DND-41 (cell line): ENCODE results near the gene TEDC1.

Experiments
- ATAC-seq: fragments of 200-7000 bp; cut with Tn5 transposase; 3 replicates; pipeline ENCODE4 v1.9.1; 2021; ENCODE audit warnings: low read depth; ENCODE audit not compliant: insufficient read depth
- DNase-seq: peaks from one replicate; pipeline ENCODE4 v3.0.0-alpha.2; 2020
- H2AFZ ChIP-seq: 2 replicates; pipeline ENCODE4 v1.6.0; 2012; ENCODE audit warnings: low read depth, low read length
- H3K27ac ChIP-seq: 2 replicates; pipeline ENCODE4 v1.5.1; 2012; ENCODE audit warnings: low read length, inconsistent platforms
- H3K27me3 ChIP-seq: fragments of 200-600 bp; sonication (generic); 2 replicates; pipeline ENCODE4 v1.6.0; 2012; ENCODE audit warnings: low read length, mild to moderate bottlenecking, inconsistent platforms; ENCODE audit not compliant: insufficient read depth, poor library complexity
- H3K36me3 ChIP-seq: 2 replicates; pipeline ENCODE4 v1.5.1; 2012; ENCODE audit warnings: low read length, inconsistent platforms; ENCODE audit not compliant: insufficient read depth
- H3K4me1 ChIP-seq: 2 replicates; pipeline ENCODE4 v1.5.1; 2012; ENCODE audit warnings: mild to moderate bottlenecking, low read length; ENCODE audit not compliant: insufficient read depth
- H3K4me2 ChIP-seq: 2 replicates; pipeline ENCODE4 v1.6.0; 2012; ENCODE audit warnings: mild to moderate bottlenecking, moderate library complexity, low read length, inconsistent platforms; ENCODE audit not compliant: insufficient read depth
- H3K4me3 ChIP-seq, 2 experiments: fragments of 200-600 bp in 1 of 2; shearing (Covaris generic) in 1 of 2; 2 replicates each; pipeline ENCODE4 v1.5.1; 2012 to 2016; ENCODE audit warnings: inconsistent platforms in 2 of 2, low read length in 2 of 2, mild to moderate bottlenecking in 2 of 2, low read depth in 1 of 2, moderate library complexity in 1 of 2
- H3K79me2 ChIP-seq: 2 replicates; pipeline ENCODE4 v1.6.0; 2012; ENCODE audit warnings: low read length, inconsistent platforms; ENCODE audit not compliant: insufficient read depth
- H3K9ac ChIP-seq: 2 replicates; pipeline ENCODE4 v1.6.0; 2012; ENCODE audit warnings: low read depth, mild to moderate bottlenecking, inconsistent platforms, low read length, moderate library complexity
- H3K9me3 ChIP-seq: 2 replicates; pipeline ENCODE4 v1.5.1; 2012; ENCODE audit warnings: low read length, moderate library complexity, mild to moderate bottlenecking, inconsistent platforms; ENCODE audit not compliant: insufficient read depth, severe bottlenecking
- H4K20me1 ChIP-seq: 2 replicates; pipeline ENCODE4 v1.6.0; 2012; ENCODE audit warnings: low read length; ENCODE audit not compliant: insufficient read depth
- EZH2 ChIP-seq: IDR thresholded peaks from 3 replicates; pipeline ENCODE4 v1.6.1; 2012; ENCODE audit warnings: borderline replicate concordance, low read depth, mild to moderate bottlenecking, moderate library complexity, low read length, inconsistent platforms; ENCODE audit not compliant: severe bottlenecking
- TF ChIP-seq, protein P1 (sequence below): IDR thresholded peaks from 2 replicates; pipeline ENCODE4 v1.5.1; 2012; ENCODE audit warnings: borderline replicate concordance, low read length, moderate library complexity, mild to moderate bottlenecking; ENCODE audit not compliant: poor library complexity, severe bottlenecking; ENCODE audit errors: extremely low read depth

Gene TEDC1

DNA sequence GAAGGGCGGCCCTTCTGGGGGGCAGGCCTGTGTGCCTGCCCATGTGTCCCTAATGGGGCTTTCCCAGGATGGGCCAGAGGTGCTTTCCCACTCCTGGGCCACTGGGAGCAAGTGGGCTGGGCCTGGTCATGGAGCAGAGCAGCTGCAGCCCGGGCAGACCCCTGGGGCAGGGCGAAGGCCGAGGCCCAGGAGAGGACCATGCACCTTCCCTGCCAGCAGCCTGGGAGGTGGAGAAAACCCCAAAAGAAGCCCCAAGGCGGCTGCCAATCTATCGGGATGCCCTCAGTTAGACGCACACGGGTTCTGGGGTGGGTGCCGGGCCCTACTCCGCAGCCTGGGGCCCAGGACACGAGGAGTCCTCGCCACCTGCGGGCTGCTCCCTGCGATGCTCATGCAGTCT lies 32.5 kb upstream of the TEDC1 start:
- ATAC-seq, result no peak
- Histone ChIP-seq H2AFZ (no peak overlapping the region), H3K27ac (no peak overlapping the region), H3K4me1 (no peaks in the 10 kb centered on the region), H4K20me1 (peaks cover 38% of the 10 kb centered on the region), H3K36me3 (peaks cover 77% of the 10 kb centered on the region), H3K9ac (no peak overlapping the region), H3K4me3 (no peak overlapping the region), H3K9me3 (no peaks in the 10 kb centered on the region), H3K4me2 (no peak overlapping the region), H3K79me2 (peaks cover 14% of the 10 kb centered on the region; the same call in 1 of the 2 replicates), H3K27me3 (no peaks in the 10 kb centered on the region)
- no peak for DNase-seq
- TF ChIP-seq EZH2, result no peak
- TF ChIP-seq, protein P1, sequence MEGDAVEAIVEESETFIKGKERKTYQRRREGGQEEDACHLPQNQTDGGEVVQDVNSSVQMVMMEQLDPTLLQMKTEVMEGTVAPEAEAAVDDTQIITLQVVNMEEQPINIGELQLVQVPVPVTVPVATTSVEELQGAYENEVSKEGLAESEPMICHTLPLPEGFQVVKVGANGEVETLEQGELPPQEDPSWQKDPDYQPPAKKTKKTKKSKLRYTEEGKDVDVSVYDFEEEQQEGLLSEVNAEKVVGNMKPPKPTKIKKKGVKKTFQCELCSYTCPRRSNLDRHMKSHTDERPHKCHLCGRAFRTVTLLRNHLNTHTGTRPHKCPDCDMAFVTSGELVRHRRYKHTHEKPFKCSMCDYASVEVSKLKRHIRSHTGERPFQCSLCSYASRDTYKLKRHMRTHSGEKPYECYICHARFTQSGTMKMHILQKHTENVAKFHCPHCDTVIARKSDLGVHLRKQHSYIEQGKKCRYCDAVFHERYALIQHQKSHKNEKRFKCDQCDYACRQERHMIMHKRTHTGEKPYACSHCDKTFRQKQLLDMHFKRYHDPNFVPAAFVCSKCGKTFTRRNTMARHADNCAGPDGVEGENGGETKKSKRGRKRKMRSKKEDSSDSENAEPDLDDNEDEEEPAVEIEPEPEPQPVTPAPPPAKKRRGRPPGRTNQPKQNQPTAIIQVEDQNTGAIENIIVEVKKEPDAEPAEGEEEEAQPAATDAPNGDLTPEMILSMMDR, result no peak

DNA sequence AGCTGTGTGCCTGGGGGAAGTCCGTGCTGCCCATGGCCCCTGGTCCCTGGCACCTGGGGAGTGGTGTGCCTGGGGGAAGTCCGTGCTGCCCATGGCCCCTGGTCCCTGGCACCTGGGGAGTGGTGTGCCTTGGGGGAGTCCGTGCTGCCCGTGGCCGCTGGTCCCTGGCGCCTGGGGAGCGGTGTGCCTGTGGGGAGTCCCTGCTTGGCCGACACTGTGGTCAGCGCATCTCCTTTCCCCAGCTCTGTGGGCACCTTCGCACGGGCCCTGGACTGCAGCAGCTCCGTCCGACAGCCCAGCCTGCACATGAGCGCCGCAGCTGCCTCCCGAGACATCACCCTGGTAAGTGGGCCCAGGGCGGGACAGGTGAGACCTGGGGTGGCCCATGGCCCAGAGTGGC lies 30.9 kb upstream of the TEDC1 start:
- TF ChIP-seq EZH2, result no peak
- TF ChIP-seq, protein P1, result no peak
- Histone ChIP-seq H3K79me2 (peaks cover 12% of the 10 kb centered on the region; the same call in 1 of the 2 replicates), H3K27ac (no peak overlapping the region), H3K9me3 (no peaks in the 10 kb centered on the region), H3K4me1 (no peaks in the 10 kb centered on the region), H2AFZ (no peak overlapping the region), H4K20me1 (peaks cover 39% of the 10 kb centered on the region), H3K27me3 (no peaks in the 10 kb centered on the region), H3K4me2 (no peak overlapping the region), H3K9ac (no peak overlapping the region), H3K36me3 (peaks cover 79% of the 10 kb centered on the region), H3K4me3 (no peak overlapping the region)
- DNase-seq (no peak), ATAC-seq (no peak)

DNA sequence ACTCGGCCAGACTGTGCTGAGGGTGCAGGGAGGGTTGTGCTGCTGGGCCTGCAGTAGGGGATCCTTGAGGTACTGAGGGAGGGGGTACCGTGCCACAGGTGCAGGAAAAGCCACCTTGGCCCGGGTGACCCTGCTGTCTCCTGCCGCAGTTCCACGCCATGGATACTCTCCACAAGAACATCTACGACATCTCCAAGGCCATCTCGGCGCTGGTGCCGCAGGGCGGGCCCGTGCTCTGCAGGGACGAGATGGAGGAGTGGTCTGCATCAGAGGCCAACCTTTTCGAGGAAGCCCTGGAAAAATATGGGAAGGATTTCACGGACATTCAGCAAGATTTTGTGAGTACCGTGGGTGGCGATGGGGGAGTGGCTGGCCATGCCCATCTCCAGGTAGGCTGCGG lies 30.4 kb upstream of the TEDC1 start:
- H3K4me1 ChIP-seq, result no peaks in the 10 kb centered on the region
- no peak for DNase-seq
- H3K4me2 ChIP-seq, result no peak overlapping the region
- no peak overlapping the region for H3K4me3 ChIP-seq
- TF ChIP-seq, protein P1, result no peak
- no peak for TF ChIP-seq EZH2
- H3K27ac ChIP-seq, result no peak overlapping the region
- no peaks in the 10 kb centered on the region for H3K27me3 ChIP-seq
- no peak for ATAC-seq
- H3K9ac ChIP-seq, result no peak overlapping the region
- no peak overlapping the region for H2AFZ ChIP-seq
- no peaks in the 10 kb centered on the region for H3K9me3 ChIP-seq
- H4K20me1 ChIP-seq, result peaks cover 39% of the 10 kb centered on the region
- H3K36me3 ChIP-seq, result peaks cover 79% of the 10 kb centered on the region
- H3K79me2 ChIP-seq, result peaks cover 12% of the 10 kb centered on the region; the same call in 1 of the 2 replicates

DNA sequence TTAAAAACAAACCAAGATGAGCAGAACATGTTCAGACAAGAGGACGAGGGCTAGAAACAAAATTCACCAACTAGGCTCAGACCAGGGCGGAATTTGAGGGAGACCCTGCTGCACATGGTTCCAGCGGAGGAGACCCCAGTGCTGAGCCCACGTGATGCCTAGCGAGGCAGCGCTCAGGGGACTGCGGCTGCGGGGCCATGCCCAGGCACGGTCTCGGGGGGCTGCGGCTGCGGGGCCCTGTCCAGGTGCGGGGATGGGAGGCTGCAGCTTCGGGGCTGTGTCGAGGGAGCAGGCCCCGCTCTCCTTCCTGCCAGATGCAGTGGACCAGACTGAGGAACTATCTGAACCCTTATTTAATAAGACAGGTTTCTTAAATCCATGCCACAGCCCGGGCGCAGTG lies 29.1 kb upstream of the TEDC1 start:
- Histone ChIP-seq H4K20me1 (peaks cover 36% of the 10 kb centered on the region), H2AFZ (no peak overlapping the region), H3K27ac (no peak overlapping the region), H3K9me3 (no peaks in the 10 kb centered on the region), H3K4me1 (no peaks in the 10 kb centered on the region), H3K4me2 (no peak overlapping the region), H3K4me3 (no peak overlapping the region), H3K27me3 (no peaks in the 10 kb centered on the region), H3K9ac (no peak overlapping the region), H3K79me2 (peaks cover 5% of the 10 kb centered on the region; the same call in 1 of the 2 replicates), H3K36me3 (peaks cover 79% of the 10 kb centered on the region)
- TF ChIP-seq, protein P1, result no peak
- no peak for TF ChIP-seq EZH2
- DNase-seq (no peak), ATAC-seq (no peak)
